Endothelial cell of umbilical vein (primary cell): Measurements from ENCODE around the gene ALPK1.

ENCODE experiments used
- CTCF ChIP-seq, 2 donors: IDR thresholded peaks; 1 replicate in 1 of 2; 2 replicates in 1 of 2; pipeline ENCODE4 v1.5.1; 2011; ENCODE audit warnings: low read length in 2 of 2, mild to moderate bottlenecking in 2 of 2, moderate library complexity in 2 of 2, control low read depth in 1 of 2, inconsistent platforms in 1 of 2, low read depth in 1 of 2; ENCODE audit not compliant: insufficient read depth in 1 of 2; ENCODE audit errors: extremely low read depth in 1 of 2
- EZH2 ChIP-seq: IDR thresholded peaks from 2 replicates; pipeline ENCODE4 v1.6.1; 2012; ENCODE audit warnings: borderline replicate concordance, low read depth, mild to moderate bottlenecking, moderate library complexity, low read length, inconsistent platforms; ENCODE audit not compliant: severe bottlenecking
- FOS ChIP-seq: IDR thresholded peaks from 2 replicates; pipeline ENCODE4 v1.6.1; 2011; ENCODE audit warnings: mild to moderate bottlenecking, low read length, moderate library complexity, borderline replicate concordance; ENCODE audit not compliant: insufficient read depth
- GATA2 ChIP-seq: IDR thresholded peaks from 2 replicates; pipeline ENCODE4 v1.7.0; 2011; ENCODE audit warnings: low read depth, mild to moderate bottlenecking, moderate library complexity, mixed read lengths, low read length; ENCODE audit not compliant: insufficient read length, insufficient read depth
- JUN ChIP-seq: IDR thresholded peaks from 2 replicates; pipeline ENCODE4 v1.6.1; 2011; ENCODE audit warnings: borderline replicate concordance, low read depth; ENCODE audit not compliant: insufficient read length, insufficient read depth
- MAX ChIP-seq: IDR thresholded peaks from 2 replicates; pipeline ENCODE4 v1.6.1; 2011; ENCODE audit not compliant: insufficient read depth, insufficient read length
- POLR2A ChIP-seq: IDR thresholded peaks from 2 replicates; pipeline ENCODE4 v1.6.1; 2012; ENCODE audit warnings: low read depth, mild to moderate bottlenecking, control low read depth, low read length
- POLR2AphosphoS5 ChIP-seq: IDR thresholded peaks from 2 replicates; pipeline ENCODE4 v1.6.1; 2012; ENCODE audit warnings: low read depth, mild to moderate bottlenecking, control low read depth, low read length, moderate library complexity; ENCODE audit not compliant: insufficient read depth

- TF ChIP-seq CTCF (IDR thresholded peaks at IDR 0.05; ENCODE audit: extremely low read depth in 1 of 2, insufficient read depth in 1 of 2, low read depth in 1 of 2, low read length in 2 of 2) (no peak), POLR2AphosphoS5 (no peak), EZH2 (no peak), FOS (no peak), POLR2A (no peak), MAX (no peak), JUN (no peak), GATA2 (no peak)
These were observed 88.9 kb downstream of the ALPK1 start for GRCh38 chr4:112386071-112386470.
